Liver (tissue), 9 donors: ENCODE results near the gene CRELD2. TPM values are rescaled to one million over a fixed set of nuclear protein-coding genes. Genes with fewer than 3 reads are reported as not detected.

Experiments
- DNase-seq: peaks from one replicate; pipeline ENCODE4 v3.0.0-alpha.2; 2017; ENCODE audit warnings: low spot score
- H3K27ac ChIP-seq, 2 donors: one replicate each; pipeline ENCODE4 v1.7.0; 2013; ENCODE audit warnings: inconsistent platforms in 2 of 2, low read length in 2 of 2, control low read depth in 1 of 2, low read depth in 1 of 2, mild to moderate bottlenecking in 1 of 2
- H3K27me3 ChIP-seq, 4 donors: one replicate each; pipeline versions ENCODE4 v1.6.1 to v1.7.0; 2013; ENCODE audit warnings: low read length in 3 of 4, inconsistent platforms in 1 of 4, mild to moderate bottlenecking in 1 of 4, moderate library complexity in 1 of 4; ENCODE audit not compliant: control insufficient read depth in 4 of 4, insufficient read depth in 4 of 4
- H3K36me3 ChIP-seq, 4 donors: one replicate each; pipeline versions ENCODE4 v1.6.1 to v1.7.0; 2013; ENCODE audit warnings: low read length in 3 of 4, mild to moderate bottlenecking in 3 of 4, low read depth in 1 of 4, moderate library complexity in 1 of 4; ENCODE audit not compliant: control insufficient read depth in 4 of 4, insufficient read depth in 3 of 4
- H3K4me1 ChIP-seq, 4 donors: one replicate each; pipeline versions ENCODE4 v1.6.1 to v1.7.0; 2013; ENCODE audit warnings: low read length in 3 of 4, mild to moderate bottlenecking in 3 of 4, moderate library complexity in 1 of 4; ENCODE audit not compliant: control insufficient read depth in 4 of 4, insufficient read depth in 4 of 4
- H3K4me3 ChIP-seq, 3 donors: one replicate each; pipeline versions ENCODE4 v1.6.1 to v1.7.0; 2013; ENCODE audit warnings: low read length in 3 of 3, control low read depth in 1 of 3, low read depth in 1 of 3, mild to moderate bottlenecking in 1 of 3
- H3K9ac ChIP-seq, 2 donors: one replicate each; pipeline ENCODE4 v1.7.0; 2013; ENCODE audit warnings: low read length in 2 of 2, mild to moderate bottlenecking in 2 of 2, moderate library complexity in 2 of 2, control low read depth in 1 of 2, low read depth in 1 of 2
- H3K9me3 ChIP-seq, 4 donors: one replicate each; pipeline versions ENCODE4 v1.6.1 to v1.7.0; 2013; ENCODE audit warnings: low read length in 3 of 4; ENCODE audit not compliant: control insufficient read depth in 4 of 4
- ATF3 ChIP-seq: IDR thresholded peaks from 2 replicates; pipeline ENCODE4 v1.6.1; 2016; ENCODE audit warnings: antibody characterized with exemption
- CTCF ChIP-seq: fragments of 150-350 bp; IDR thresholded peaks from 2 replicates; pipeline ENCODE4 v1.5.1; 2017; ENCODE audit warnings: improper control_type of control experiment, low read depth, low read length; ENCODE audit not compliant: missing input control
- EGR1 ChIP-seq, 2 donors: IDR thresholded peaks; 2 replicates each; pipeline ENCODE4 v1.6.1; 2016 to 2018; ENCODE audit warnings: antibody characterized with exemption in 2 of 2, low read depth in 2 of 2
- FOXA1 ChIP-seq: IDR thresholded peaks from 2 replicates; pipeline ENCODE4 v1.6.1; 2016; ENCODE audit warnings: antibody characterized with exemption
- FOXA2 ChIP-seq: IDR thresholded peaks from 2 replicates; pipeline ENCODE4 v1.6.1; 2016; ENCODE audit warnings: antibody characterized with exemption
- GABPA ChIP-seq, 2 donors: IDR thresholded peaks in 1 of 2; conservative IDR thresholded peaks in 1 of 2; 2 replicates each; pipeline ENCODE4 v1.6.1; 2016; ENCODE audit warnings: antibody characterized with exemption in 2 of 2, mild to moderate bottlenecking in 1 of 2, moderate library complexity in 1 of 2
- HNF4A ChIP-seq, 2 donors: conservative IDR thresholded peaks; 2 replicates each; pipeline ENCODE4 v1.6.1; 2016; ENCODE audit warnings: antibody characterized with exemption in 2 of 2, mild to moderate bottlenecking in 2 of 2
- HNF4G ChIP-seq: IDR thresholded peaks from 2 replicates; pipeline ENCODE4 v1.6.1; 2016; ENCODE audit warnings: antibody characterized with exemption
- JUND ChIP-seq, 2 donors: IDR thresholded peaks; 2 replicates each; pipeline ENCODE4 v1.6.1; 2016; ENCODE audit warnings: antibody characterized with exemption in 2 of 2
- MAX ChIP-seq: IDR thresholded peaks from 2 replicates; pipeline ENCODE4 v1.6.1; 2016; ENCODE audit warnings: antibody characterized with exemption
- NR2F2 ChIP-seq: IDR thresholded peaks from 2 replicates; pipeline ENCODE4 v1.6.1; 2016; ENCODE audit warnings: antibody characterized with exemption
- RAD21 ChIP-seq, 2 donors: IDR thresholded peaks; 2 replicates each; pipeline ENCODE4 v1.6.1; 2016; ENCODE audit warnings: antibody characterized with exemption in 2 of 2, mild to moderate bottlenecking in 2 of 2
- REST ChIP-seq: IDR thresholded peaks from 2 replicates; pipeline ENCODE4 v1.6.1; 2016; ENCODE audit warnings: antibody characterized with exemption, mild to moderate bottlenecking
- RXRA ChIP-seq, 2 donors: IDR thresholded peaks; 2 replicates each; pipeline ENCODE4 v1.6.1; 2017 to 2018; ENCODE audit warnings: antibody characterized with exemption in 2 of 2, mild to moderate bottlenecking in 1 of 2
- SP1 ChIP-seq: IDR thresholded peaks from 2 replicates; pipeline ENCODE4 v1.6.1; 2018; ENCODE audit warnings: antibody characterized with exemption, mild to moderate bottlenecking
- TAF1 ChIP-seq: conservative IDR thresholded peaks from 2 replicates; pipeline ENCODE4 v1.6.1; 2016; ENCODE audit warnings: antibody characterized with exemption, mild to moderate bottlenecking
- YY1 ChIP-seq: IDR thresholded peaks from 2 replicates; pipeline ENCODE4 v1.6.1; 2016; ENCODE audit warnings: antibody characterized with exemption, mild to moderate bottlenecking
- ZBTB33 ChIP-seq: IDR thresholded peaks from 2 replicates; pipeline ENCODE4 v1.6.1; 2016; ENCODE audit warnings: antibody characterized with exemption
- WGBS: extraction: QIAGEN DNeasy Blood & Tissue Kit; methylation state at CpG from one replicate; pipeline ENCODE4 v1.1.7; 2013; 5-methylcytosine and 5-hydroxymethylcytosine counted together
- polyA plus RNA-seq, 2 donors: library from polyadenylated mRNA; stranded (reverse) in 1 of 2; unstranded in 1 of 2; fragments of 200-250 nt in 1 of 2; fragments of >200 nt in 1 of 2; fragmentation: Nextera tagmentation in 1 of 2; extraction: Ambion mirVana in 1 of 2; gene quantifications; one replicate each; pipeline versions ENCODE4 v1.2.1 to v1.2.3, GENCODE V29; 2013 to 2015
- total RNA-seq, 2 donors: library from RNA; depleted of rRNA; stranded (reverse); fragments of >200 nt; gene quantifications; one replicate each; pipeline ENCODE4 v1.2.3, GENCODE V29; 2014
- donor health status: healthy.
- donor health status: healthy.
- donor health status: healthy.
- donor health status: healthy.
- donor health status: healthy.

CRELD2 gene
- total and polyA plus RNA-seq, 4 donors, result 17.2 to 98.1 (median 57.1) TPM

GRCh38 chr22:49903322-49904039, 15.0 kb upstream of the CRELD2 start:
- H3K36me3 ChIP-seq, result peaks cover 9 to 62% (median 25%) of the 10 kb centered on the region in 4 donors
- no peak overlapping the region for H3K4me3 ChIP-seq
- H3K27me3 ChIP-seq, result no peaks in the 10 kb centered on the region
- no peak for TF ChIP-seq REST
- TF ChIP-seq TAF1, result no peak
- TF ChIP-seq MAX, result no peak
- TF ChIP-seq HNF4G, result no peak
- TF ChIP-seq CTCF, result no peak
- TF ChIP-seq RXRA (IDR thresholded peaks at IDR 0.05), result no peak
- TF ChIP-seq NR2F2, result no peak
- TF ChIP-seq JUND (IDR thresholded peaks at IDR 0.05), result no peak
- no peak for TF ChIP-seq ZBTB33
- TF ChIP-seq EGR1 (IDR thresholded peaks at IDR 0.05; ENCODE audit: low read depth in 2 of 2), result no peak
- no peak for TF ChIP-seq GABPA (IDR thresholded peaks at IDR 0.05 in 1 of 2, conservative IDR thresholded peaks at IDR 0.05 in 1 of 2)
- no peak for TF ChIP-seq FOXA1
- no peaks in the 10 kb centered on the region for H3K9me3 ChIP-seq
- 95% methylated on average over 17 of the region's 17 CpGs for WGBS
- no peak overlapping the region for H3K9ac ChIP-seq
- DNase-seq, result no peak
- H3K4me1 ChIP-seq, result no peaks in the 10 kb centered on the region
- no peak overlapping the region for H3K27ac ChIP-seq

- Histone ChIP-seq H3K27ac (no peak overlapping the region), H3K4me3 (no peak overlapping the region), H3K27me3 (no peaks in the 10 kb centered on the region), H3K9me3 (no peaks in the 10 kb centered on the region), H3K36me3 (peaks cover 9 to 64% (median 25%) of the 10 kb centered on the region in 4 donors), H3K4me1 (no peaks in the 10 kb centered on the region), H3K9ac (no peak overlapping the region)
- DNase-seq, result no peak
- WGBS, result 95% methylated on average over 11 of the region's 11 CpGs
- TF ChIP-seq RAD21 (IDR thresholded peaks at IDR 0.05), result no peak
- no peak for TF ChIP-seq FOXA2
- TF ChIP-seq RXRA (IDR thresholded peaks at IDR 0.05), result no peak
- no peak for TF ChIP-seq GABPA (IDR thresholded peaks at IDR 0.05 in 1 of 2, conservative IDR thresholded peaks at IDR 0.05 in 1 of 2)
- no peak for TF ChIP-seq HNF4G
- TF ChIP-seq HNF4A (conservative IDR thresholded peaks at IDR 0.05), result no peak
- TF ChIP-seq EGR1 (IDR thresholded peaks at IDR 0.05; ENCODE audit: low read depth in 2 of 2), result no peak
- TF ChIP-seq FOXA1, result no peak
- no peak for TF ChIP-seq TAF1
- no peak for TF ChIP-seq YY1
- TF ChIP-seq SP1, result no peak
- TF ChIP-seq MAX, result no peak
- no peak for TF ChIP-seq ZBTB33
- TF ChIP-seq ATF3, result no peak
- TF ChIP-seq NR2F2, result no peak
- TF ChIP-seq JUND (IDR thresholded peaks at IDR 0.05), result no peak
Measured at GRCh38 chr22:49904040-49904369, 14.4 kb upstream of the CRELD2 start.
